ENCODE results near the gene ZNF324B. TPM values are rescaled to one million over a fixed set of nuclear protein-coding genes. Genes with fewer than 3 reads are reported as not detected.

The ZNF324B gene
- total and polyA plus RNA-seq, 4 donors: 0.53 to 4.9 (median 2.8) TPM

DNA sequence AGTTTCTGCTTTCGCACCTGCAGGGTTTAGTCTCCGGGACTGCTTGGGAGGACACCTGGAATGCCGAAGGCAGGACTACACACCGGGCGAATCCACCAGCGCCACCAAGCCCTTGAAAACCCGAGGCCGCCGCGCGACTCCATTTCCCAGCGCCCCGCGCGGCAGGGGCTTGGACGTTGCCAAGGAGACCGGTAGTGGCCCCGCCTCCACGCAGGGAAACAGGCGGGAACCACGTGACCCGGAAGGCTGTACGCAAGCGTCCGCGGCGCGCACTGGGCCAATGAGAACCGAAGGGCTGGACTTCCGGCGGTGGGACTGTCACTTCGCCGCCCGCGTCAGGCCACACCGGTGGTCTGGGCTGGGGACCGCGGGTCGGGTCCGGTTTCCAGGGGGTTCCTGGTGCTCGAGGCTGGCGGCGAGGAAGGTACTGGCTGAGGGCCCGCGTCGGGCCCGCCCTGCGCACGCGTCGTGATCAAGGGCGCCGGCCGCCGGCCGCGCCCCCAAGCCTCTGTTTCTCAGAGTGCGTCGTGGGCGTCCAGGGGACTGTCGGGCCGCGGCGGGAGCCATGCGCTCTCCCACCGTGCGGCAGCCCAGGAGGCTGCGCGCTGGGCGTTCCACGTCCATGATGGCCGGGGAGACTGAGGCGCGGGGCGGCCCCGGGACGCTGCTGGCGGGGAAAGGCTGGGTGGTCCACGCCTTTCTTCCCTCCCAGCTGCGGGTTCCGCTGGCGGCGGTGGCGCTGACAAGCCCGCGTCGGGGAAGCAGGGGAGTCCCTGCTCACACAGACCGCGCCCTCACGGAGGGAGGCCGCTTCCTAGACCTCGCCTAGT lies 15.6 kb downstream of the ZNF324B start, which contains the start of gene ZNF324:
ZNF324 (plus strand) TSS at position 321 of the 830 bp plus-strand sequence. CDS start 2,106 bp downstream, outside the sequence.
- Histone ChIP-seq H3K9ac (ENCODE audit: low read depth in 1 of 2, low read length in 2 of 2) (peak within 1 kb of the TSS; percentile 42 to 97), H3K27ac (ENCODE audit: low read depth in 1 of 2, low read length in 2 of 2) (peak within 1 kb of the TSS; percentile 52 to 69), H3K36me3 (ENCODE audit: control insufficient read depth in 4 of 4, insufficient read depth in 3 of 4, low read depth in 1 of 4, low read length in 3 of 4) (peaks cover 0 to 4% (median 1%) of the 10 kb centered on the region in 4 donors), H3K4me3 (ENCODE audit: low read depth in 1 of 3, low read length in 3 of 3) (peak within 1 kb of the TSS; percentile 83 to 94 (median 88)), H3K4me1 (ENCODE audit: control insufficient read depth in 4 of 4, insufficient read depth in 4 of 4, low read length in 3 of 4) (peaks cover 7 to 23% (median 16%) of the 10 kb centered on the region in 4 donors), H3K27me3 (ENCODE audit: control insufficient read depth in 4 of 4, insufficient read depth in 4 of 4, low read length in 3 of 4) (no peaks in the 10 kb centered on the region), H3K9me3 (ENCODE audit: control insufficient read depth in 4 of 4, low read length in 3 of 4) (no peaks in the 10 kb centered on the region)
- no peak for TF ChIP-seq TAF1 (conservative IDR thresholded peaks at IDR 0.05)
- TF ChIP-seq, protein P1, sequence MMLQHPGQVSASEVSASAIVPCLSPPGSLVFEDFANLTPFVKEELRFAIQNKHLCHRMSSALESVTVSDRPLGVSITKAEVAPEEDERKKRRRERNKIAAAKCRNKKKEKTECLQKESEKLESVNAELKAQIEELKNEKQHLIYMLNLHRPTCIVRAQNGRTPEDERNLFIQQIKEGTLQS (IDR thresholded peaks at IDR 0.05): no peak
- no peak for TF ChIP-seq EGR1 (IDR thresholded peaks at IDR 0.05; ENCODE audit: low read depth in 2 of 2)
- no peak for TF ChIP-seq FOXA2 (IDR thresholded peaks at IDR 0.05)
- no peak for TF ChIP-seq HNF4G (IDR thresholded peaks at IDR 0.05)
- no peak for TF ChIP-seq ZBTB33 (IDR thresholded peaks at IDR 0.05)
- peak; percentile 66 to 92 for TF ChIP-seq GABPA (IDR thresholded peaks at IDR 0.05 in 1 of 2, conservative IDR thresholded peaks at IDR 0.05 in 1 of 2)
- peak in 1 of 2 donors; percentile 3 for TF ChIP-seq HNF4A (conservative IDR thresholded peaks at IDR 0.05)
- TF ChIP-seq CTCF (IDR thresholded peaks at IDR 0.05; ENCODE audit: low read depth, low read length, missing input control): no peak
- TF ChIP-seq RXRA (IDR thresholded peaks at IDR 0.05): no peak
- peak; percentile 35 for TF ChIP-seq SP1 (IDR thresholded peaks at IDR 0.05)
- TF ChIP-seq RAD21 (IDR thresholded peaks at IDR 0.05): peak; percentile 53 to 65
- peak; percentile 92 for TF ChIP-seq YY1 (IDR thresholded peaks at IDR 0.05)
- TF ChIP-seq, protein P2, sequence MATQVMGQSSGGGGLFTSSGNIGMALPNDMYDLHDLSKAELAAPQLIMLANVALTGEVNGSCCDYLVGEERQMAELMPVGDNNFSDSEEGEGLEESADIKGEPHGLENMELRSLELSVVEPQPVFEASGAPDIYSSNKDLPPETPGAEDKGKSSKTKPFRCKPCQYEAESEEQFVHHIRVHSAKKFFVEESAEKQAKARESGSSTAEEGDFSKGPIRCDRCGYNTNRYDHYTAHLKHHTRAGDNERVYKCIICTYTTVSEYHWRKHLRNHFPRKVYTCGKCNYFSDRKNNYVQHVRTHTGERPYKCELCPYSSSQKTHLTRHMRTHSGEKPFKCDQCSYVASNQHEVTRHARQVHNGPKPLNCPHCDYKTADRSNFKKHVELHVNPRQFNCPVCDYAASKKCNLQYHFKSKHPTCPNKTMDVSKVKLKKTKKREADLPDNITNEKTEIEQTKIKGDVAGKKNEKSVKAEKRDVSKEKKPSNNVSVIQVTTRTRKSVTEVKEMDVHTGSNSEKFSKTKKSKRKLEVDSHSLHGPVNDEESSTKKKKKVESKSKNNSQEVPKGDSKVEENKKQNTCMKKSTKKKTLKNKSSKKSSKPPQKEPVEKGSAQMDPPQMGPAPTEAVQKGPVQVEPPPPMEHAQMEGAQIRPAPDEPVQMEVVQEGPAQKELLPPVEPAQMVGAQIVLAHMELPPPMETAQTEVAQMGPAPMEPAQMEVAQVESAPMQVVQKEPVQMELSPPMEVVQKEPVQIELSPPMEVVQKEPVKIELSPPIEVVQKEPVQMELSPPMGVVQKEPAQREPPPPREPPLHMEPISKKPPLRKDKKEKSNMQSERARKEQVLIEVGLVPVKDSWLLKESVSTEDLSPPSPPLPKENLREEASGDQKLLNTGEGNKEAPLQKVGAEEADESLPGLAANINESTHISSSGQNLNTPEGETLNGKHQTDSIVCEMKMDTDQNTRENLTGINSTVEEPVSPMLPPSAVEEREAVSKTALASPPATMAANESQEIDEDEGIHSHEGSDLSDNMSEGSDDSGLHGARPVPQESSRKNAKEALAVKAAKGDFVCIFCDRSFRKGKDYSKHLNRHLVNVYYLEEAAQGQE (IDR thresholded peaks at IDR 0.05): peak; percentile 30
- no peak for TF ChIP-seq FOXA1 (IDR thresholded peaks at IDR 0.05)
- TF ChIP-seq MAX (IDR thresholded peaks at IDR 0.05): no peak
- under 1% methylated on average over 92 of the region's 92 CpGs for WGBS
- peak; percentile 98 for DNase-seq (ENCODE audit: low spot score)

Measured in liver (tissue), 9 donors.